Stimulated activated CD4-positive, alpha-beta T cell treated with anti-CD3 and anti-CD28 coated beads, Interleukin-15, amount 100 ng/mL, for 1 hour (primary cell): ENCODE results near the gene NOL7.

Experiments
- DNase-seq, 2 donors: peaks; one replicate each; pipeline ENCODE4 v3.0.0-alpha.2; 2020; ENCODE audit warnings: low read depth in 1 of 2, low spot score in 1 of 2

NOL7 gene

GRCh38 chr6:13593720-13594119 lies 21.4 kb upstream of the NOL7 start:
- no peak for DNase-seq

- DNase-seq: no peak
Measured at GRCh38 chr6:13597073-13597472, 18.1 kb upstream of the NOL7 start.

GRCh38 chr6:13600036-13600435 lies 15.1 kb upstream of the NOL7 start:
- no peak for DNase-seq

- no peak for DNase-seq
Measured at GRCh38 chr6:13604135-13604534, 11.0 kb upstream of the NOL7 start.

- DNase-seq: no peak
Measured at GRCh38 chr6:13604546-13605416, 10.4 kb upstream of the NOL7 start.

- DNase-seq: no peak
Measured at GRCh38 chr6:13605634-13606033, 9.5 kb upstream of the NOL7 start.

GRCh38 chr6:13611715-13612114 lies 3.4 kb upstream of the NOL7 start:
- DNase-seq: no peak

- no peak for DNase-seq
Measured at GRCh38 chr6:13613029-13613594, 2.0 kb upstream of the NOL7 start.

- peak in 1 of 2 donors; percentile 9 for DNase-seq
Measured at GRCh38 chr6:13614126-13614925, 809 bp upstream of the NOL7 start.

GRCh38 chr6:13615792-13616120 lies 621 bp downstream of the NOL7 start:
- peak; percentile 12 to 30 for DNase-seq

GRCh38 chr6:13617066-13617465 lies 1.9 kb downstream of the NOL7 start:
- no peak for DNase-seq

- DNase-seq: no peak
Measured at GRCh38 chr6:13624871-13625288, 9.7 kb downstream of the NOL7 start.

GRCh38 chr6:13629459-13630116 lies 14.5 kb downstream of the NOL7 start:
- no peak for DNase-seq

- DNase-seq: no peak
Measured at GRCh38 chr6:13630499-13630898, 15.4 kb downstream of the NOL7 start.

- no peak for DNase-seq
Measured at GRCh38 chr6:13633343-13633742, 18.2 kb downstream of the NOL7 start.

- no peak for DNase-seq
Measured at GRCh38 chr6:13635948-13636658, 21.0 kb downstream of the NOL7 start.

GRCh38 chr6:13638014-13638413 lies 22.9 kb downstream of the NOL7 start:
- DNase-seq: no peak

- no peak for DNase-seq
Measured at GRCh38 chr6:13638626-13639025, 23.5 kb downstream of the NOL7 start.

GRCh38 chr6:13641315-13641714 lies 26.2 kb downstream of the NOL7 start:
- no peak for DNase-seq

- DNase-seq: no peak
Measured at GRCh38 chr6:13643125-13643524, 28.0 kb downstream of the NOL7 start.

- DNase-seq: no peak
Measured at GRCh38 chr6:13648850-13649249, 33.7 kb downstream of the NOL7 start.
